H4 (cell line): ENCODE measurements around the gene PKDCC. TPM values are rescaled to one million over a fixed set of nuclear protein-coding genes. Genes with fewer than 3 reads are reported as not detected.
A peak's percentile ranks its signal among the peaks of the same experiment; 100 is the strongest.

Source experiments
- DNase-seq: peaks from one replicate; pipeline ENCODE4 v3.0.0-alpha.2; 2015; ENCODE audit warnings: low spot score
- total RNA-seq: library from RNA; depleted of rRNA; stranded (reverse); fragments of >200 nt; shearing (Covaris generic); gene quantifications from 2 replicates; pipeline ENCODE4 v1.2.3, GENCODE V29; 2014

PKDCC gene
- total RNA-seq, 1 experiment from 2014 or later = 10.2 TPM

DNA sequence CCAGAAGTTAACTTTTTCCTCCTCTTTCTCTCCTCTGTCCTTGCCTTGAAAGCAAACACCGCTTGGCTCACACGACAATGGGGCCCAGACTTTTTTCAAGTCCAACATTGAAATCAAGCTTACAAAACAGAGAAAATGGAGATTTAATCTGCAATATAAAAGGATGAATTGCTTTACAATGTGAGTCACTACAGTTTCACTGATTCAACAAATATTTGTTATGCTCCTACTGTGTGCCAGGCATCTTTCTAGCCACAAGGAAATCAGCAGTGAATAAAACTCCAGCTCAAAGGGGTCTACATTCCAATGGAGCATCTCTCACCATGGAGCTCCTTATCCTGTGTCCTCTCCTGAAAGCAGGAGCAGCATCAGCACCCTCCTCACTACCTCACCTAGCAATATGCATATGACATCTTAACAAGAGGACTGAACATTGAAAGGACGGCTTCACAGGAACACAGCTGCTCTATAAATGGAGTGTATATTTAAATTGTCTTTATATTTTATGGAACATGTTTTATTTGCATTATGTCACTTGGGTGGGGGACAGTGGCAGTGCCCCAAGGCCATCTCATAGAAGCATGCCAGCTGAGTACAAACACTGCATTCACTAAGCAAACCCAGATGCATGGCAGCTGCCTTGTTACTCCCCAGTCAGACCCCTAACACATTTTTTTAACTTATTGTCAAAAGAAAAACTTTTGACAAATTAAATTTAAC, 39.5 kb downstream of the PKDCC start:
- DNase-seq = no peak

GRCh38 chr2:42087857-42088195, 40.0 kb downstream of the PKDCC start:
- no peak for DNase-seq

- DNase-seq = peak; percentile 26
Measured at GRCh38 chr2:42089340-42089925, 41.6 kb downstream of the PKDCC start.

DNA sequence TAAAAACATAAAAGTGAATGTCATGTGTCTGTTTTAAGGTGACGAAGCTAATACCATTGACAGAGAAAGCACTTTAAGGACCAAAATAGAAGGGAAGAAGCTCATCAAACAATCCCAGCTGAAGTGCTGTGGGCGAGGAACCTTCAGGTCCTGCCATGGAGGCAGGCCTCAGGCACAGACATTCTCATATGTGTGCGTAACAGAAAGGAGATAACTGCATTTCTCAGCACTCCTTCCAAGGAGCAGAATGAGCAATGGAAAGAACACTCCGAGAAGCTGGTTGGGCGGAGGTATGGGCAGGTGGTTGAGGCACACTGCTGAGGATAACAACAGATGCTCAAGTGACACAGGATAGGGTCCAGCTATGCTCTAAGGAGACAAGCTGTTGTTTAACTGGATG, 42.4 kb downstream of the PKDCC start:
- DNase-seq = no peak

DNA sequence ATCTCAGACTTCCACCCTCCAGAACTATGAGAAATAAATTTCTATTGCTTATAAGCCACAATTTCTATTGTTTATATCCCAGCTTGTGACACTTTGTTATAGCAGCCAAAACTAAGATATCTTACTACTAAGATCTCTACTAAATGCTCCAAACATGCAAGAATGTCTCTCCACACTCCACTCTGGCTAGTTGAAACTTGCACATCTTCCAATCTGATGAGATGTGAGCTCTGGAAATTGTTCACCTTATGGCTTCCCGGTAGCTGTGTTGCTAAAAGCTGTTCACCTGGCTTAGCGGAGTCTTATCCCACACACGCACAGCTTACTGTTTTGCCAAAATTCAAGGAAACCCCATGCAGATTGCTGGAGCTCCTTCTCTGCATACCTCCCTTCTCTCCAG, 43.9 kb downstream of the PKDCC start:
- no peak for DNase-seq

DNA sequence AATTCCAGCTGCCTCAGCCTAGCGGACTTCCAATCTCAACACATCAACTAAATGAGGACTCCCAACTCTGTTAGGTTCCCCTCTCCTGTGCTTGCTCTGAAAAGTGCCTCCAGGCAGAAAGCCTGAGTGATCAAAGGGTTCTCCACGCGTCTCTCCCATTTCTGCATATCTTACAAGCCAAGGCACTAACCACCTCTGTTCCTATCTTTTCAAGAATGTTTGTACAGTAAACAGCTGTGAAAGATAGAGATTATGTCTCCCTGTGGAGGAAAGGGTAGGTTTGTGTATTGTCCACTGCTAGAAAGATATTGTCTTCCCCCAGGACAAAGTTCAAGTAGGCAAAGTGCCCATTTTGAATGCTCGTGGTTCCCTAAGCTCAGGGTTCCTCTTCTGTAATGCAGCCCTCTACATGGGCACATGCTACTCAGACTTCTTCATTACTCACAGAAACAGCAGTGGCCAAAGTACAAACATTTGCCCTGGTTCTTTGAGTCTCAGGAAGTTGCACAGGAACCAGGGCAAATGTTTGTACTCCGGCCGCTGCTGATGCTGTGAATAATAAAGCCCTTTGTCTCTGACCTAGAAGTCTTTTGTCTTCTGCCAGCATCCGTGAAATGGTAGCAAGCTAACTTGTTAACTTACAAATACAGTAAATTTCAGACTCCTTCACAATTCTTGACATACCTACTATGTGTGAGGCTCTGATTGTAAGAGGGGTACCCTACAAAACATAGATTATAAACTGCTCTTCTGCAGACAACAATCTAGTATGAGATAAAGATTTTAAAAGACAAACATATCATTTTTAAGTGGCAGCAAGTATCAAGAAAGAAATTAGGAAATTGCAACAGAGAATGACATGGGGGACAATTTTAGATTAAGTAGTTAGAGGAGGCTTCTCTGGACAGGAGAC, 44.5 kb downstream of the PKDCC start:
- DNase-seq = no peak

DNA sequence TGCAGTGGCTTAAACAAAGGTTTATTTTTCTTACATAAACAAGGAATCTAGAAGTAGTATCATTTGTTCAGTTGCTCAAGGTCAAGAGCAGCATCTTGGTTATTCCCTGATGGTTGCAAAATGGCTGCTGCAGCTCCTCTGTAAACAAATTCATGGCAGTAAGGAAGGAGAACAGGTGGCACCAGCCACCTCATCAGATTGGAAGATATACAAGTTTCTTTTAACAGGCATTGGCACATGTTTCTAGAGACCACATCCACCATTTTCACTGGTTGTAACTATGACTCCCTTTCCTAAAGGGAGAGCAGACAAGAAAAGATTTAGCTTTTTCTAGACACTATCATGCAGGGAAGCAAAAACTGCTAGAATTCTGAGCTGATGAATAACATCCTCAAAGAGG, 46.3 kb downstream of the PKDCC start:
- no peak for DNase-seq

DNA sequence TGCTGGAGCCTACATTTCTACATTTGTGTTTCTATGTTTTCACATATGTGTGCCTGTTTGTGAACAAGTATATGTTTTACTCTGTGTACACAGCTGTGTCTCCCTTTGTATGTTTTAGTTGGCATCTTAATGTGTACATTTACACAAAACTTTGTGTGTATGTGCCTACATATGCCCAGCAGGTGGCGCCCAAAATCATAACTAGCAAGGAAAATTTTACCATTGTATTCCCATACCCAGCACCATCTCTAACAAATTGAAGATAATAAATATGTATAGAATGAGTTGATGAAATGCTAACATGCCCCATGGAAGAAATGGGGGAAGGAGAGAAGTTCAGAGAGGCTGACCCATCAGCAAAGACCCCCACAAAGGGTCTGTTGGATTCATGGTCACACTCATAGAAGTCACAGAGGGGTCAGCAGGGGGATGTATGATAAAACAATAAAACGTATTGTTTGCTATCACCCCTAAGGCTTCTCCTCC, 48.1 kb downstream of the PKDCC start:
- DNase-seq = peak; percentile 59

- no peak for DNase-seq
Measured at GRCh38 chr2:42096869-42097591, 49.2 kb downstream of the PKDCC start.

- DNase-seq = no peak
Measured at GRCh38 chr2:42098571-42099437, 51.0 kb downstream of the PKDCC start.

DNA sequence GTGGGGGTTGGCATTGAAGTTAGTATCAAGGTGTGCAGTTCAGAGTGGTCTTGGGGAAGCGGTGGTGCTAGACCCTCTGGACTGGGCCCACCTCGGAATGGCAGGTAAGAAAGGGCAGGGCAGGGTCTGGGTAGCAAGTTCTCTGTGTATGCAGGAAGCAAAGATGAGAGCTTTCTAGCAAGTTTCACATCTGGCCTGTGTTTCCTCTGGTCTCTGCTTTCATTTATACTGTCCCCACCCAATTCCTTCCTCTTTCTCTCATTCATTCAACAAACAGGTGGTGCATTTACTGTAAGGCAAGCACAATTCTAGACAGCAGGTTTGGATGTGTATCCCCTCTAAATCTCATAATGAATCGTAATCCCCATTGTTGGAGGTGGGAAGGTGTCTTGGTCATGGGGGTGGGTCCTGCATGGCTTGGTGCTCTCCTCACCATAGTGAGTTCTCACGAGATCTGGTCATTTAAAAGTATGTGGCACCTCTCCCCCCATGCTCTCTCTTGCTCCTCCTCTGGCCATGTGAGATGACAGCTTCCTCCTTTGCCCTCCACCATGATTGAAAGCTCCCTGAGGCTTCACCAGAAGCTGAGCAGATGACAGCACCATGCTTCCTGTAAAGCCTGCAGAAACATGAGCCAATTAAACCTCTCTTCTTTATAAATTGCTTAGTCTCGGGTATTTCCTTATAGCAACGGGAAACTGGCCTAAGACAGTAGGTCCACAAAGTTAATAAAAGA, 51.8 kb downstream of the PKDCC start:
- DNase-seq = no peak

DNA sequence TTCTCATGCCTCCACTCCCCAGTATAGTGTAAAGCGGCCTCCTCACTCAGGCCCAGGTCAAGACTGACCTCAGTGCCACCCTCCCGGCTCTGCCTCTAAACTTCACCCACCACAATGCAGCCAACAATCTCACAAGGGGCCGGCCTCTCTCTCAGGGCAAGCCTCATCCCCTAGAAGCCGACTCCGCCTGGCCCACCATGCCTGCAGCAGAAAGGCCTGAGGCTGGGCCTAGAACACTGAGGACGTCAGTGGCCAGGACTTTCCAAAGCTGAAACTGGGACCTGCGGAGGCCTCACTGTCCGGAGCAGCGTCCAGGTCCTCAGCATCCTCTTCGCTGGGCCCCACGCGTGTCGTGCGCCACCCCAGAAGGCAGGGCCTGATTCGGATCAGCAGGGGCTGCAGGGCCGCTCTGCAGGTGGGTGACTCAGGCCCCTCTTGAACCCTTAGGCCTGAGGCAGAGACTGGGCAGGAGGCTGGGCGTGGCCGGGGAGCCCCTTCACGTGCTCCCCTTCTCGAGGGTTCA, 52.9 kb downstream of the PKDCC start:
- DNase-seq = no peak

DNA sequence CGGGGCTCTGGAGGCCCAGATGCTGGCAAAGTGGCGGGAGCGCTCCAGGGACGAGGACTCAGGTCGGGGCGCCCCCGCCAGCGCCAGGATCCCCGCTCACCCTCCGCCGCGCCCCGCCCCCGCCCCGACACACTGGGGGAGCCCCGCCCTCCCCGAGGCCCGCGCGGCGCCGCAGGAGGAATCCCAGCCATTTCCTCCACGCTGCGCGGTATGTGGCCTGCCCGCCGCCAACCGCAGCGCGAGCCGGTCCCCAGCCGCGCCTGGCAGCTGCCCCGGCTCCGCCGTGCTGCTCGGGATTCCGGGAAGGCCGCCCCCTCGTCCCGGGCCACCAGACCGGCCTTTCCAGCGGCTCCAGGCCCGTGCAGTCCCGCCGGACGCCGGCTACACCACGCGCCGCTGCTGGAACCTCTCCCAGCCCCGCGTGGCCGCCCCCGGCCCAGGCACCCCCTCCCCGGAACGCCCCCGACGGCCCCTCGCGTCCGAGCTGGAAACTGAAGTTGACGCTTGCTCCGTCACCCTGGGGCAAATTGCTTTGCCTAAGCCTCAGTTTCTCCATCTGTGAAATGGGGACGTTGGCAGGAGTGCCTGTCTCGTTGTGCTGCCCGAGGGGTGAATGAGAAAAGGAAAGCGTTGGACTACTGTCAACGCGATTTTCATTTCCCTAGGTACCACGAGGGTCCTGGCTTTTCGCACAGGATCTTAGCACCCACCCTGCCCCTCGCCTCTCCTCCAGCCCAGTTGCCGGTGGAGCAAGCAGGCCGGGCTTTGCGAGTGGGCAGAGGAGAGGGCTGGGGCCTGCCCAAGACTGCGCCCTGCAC, 53.6 kb downstream of the PKDCC start:
- DNase-seq = no peak

DNA sequence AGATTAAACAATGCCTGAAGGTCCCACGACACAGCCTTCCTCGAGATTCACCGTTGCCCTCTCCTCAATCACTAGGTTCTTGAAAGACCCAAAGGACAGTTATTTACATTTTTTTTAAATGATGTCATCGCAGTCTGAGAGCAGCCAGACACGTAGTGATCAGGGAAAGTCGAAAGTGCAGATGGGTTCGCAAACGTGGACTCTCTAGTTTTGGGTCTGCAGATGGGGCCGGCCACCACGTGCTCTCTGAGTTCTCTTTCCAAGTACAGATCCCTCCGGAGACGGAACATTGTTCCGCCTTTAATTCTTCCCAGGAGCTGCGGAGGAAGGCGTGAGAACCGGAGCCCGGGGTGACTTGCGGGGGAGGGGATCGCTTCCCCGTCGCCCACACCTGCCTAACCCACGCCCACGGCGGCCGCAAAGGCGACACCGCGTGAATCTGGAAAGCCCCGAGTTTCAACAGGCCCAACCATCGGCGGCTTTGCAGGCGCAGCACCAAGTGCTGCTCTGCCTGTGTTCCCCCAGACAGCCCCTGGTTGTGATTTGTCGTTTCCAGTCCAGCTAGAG, 54.3 kb downstream of the PKDCC start:
- DNase-seq = no peak

GRCh38 chr2:42102591-42103450, 55.0 kb downstream of the PKDCC start:
- DNase-seq = no peak

GRCh38 chr2:42103829-42104228, 56.0 kb downstream of the PKDCC start:
- DNase-seq = no peak

DNA sequence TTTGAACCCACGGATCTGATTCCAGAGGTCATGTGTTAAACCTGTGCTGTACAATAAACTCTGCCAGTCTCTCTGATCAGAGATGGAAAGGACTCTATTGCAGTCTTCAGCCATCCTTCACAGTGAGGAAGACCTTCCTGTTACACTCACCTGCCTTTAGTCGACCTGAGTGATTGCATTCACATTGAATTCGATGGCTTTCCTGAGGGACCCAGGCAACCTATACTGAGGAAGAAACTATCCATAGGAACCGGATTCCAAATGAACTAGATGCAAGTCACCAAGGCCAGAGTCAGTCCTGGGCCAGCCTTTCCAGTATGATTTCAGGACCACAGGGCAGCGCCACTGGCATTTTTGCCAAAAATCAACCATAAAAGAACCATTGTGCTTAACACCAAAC, 56.8 kb downstream of the PKDCC start:
- no peak for DNase-seq
